GM12891 (cell line): ENCODE data around the gene LRRC26.
A peak's percentile ranks its signal among the peaks of the same experiment; 100 is the strongest.

Source experiments
- DNase-seq: peaks from one replicate; pipeline ENCODE4 v3.0.0; 2011; ENCODE audit warnings: low spot score; ENCODE audit not compliant: insufficient read length
- FAIRE-seq: peaks from 2 replicates; lab custom pipeline; 2011; peaks lifted over from hg19 to GRCh38; lab: Jason Lieb, UNC
- PAX5 ChIP-seq: IDR thresholded peaks from 2 replicates; pipeline ENCODE4 v1.6.1; 2011; ENCODE audit warnings: low read length, moderate library complexity, mild to moderate bottlenecking; ENCODE audit not compliant: insufficient read depth, severe bottlenecking
- POLR2A ChIP-seq: IDR thresholded peaks from 2 replicates; pipeline ENCODE4 v1.6.1; 2011; ENCODE audit warnings: low read depth, low read length, control low read depth
- POLR2AphosphoS5 ChIP-seq: IDR thresholded peaks from 2 replicates; pipeline ENCODE4 v1.6.1; 2011; ENCODE audit warnings: low read depth, low read length, control low read depth
- POU2F2 ChIP-seq: IDR thresholded peaks from 2 replicates; pipeline ENCODE4 v1.6.1; 2011; ENCODE audit warnings: low read depth, mild to moderate bottlenecking, control low read depth, low read length, moderate library complexity
- SPI1 ChIP-seq: IDR thresholded peaks from 2 replicates; pipeline ENCODE4 v1.6.1; 2011; ENCODE audit warnings: low read depth, low read length, control low read depth
- TAF1 ChIP-seq: IDR thresholded peaks from 2 replicates; pipeline ENCODE4 v1.6.1; 2011; ENCODE audit warnings: low read depth, low read length, control low read depth

The LRRC26 gene

GRCh38 chr9:137213160-137214060 is 43.6 kb upstream of the LRRC26 start:
- DNase-seq (no peak), FAIRE-seq (no peak)
- TF ChIP-seq PAX5 = no peak
- no peak for TF ChIP-seq POLR2AphosphoS5
- TF ChIP-seq TAF1 = no peak
- TF ChIP-seq SPI1 = no peak
- no peak for TF ChIP-seq POU2F2
- TF ChIP-seq POLR2A = no peak

DNA sequence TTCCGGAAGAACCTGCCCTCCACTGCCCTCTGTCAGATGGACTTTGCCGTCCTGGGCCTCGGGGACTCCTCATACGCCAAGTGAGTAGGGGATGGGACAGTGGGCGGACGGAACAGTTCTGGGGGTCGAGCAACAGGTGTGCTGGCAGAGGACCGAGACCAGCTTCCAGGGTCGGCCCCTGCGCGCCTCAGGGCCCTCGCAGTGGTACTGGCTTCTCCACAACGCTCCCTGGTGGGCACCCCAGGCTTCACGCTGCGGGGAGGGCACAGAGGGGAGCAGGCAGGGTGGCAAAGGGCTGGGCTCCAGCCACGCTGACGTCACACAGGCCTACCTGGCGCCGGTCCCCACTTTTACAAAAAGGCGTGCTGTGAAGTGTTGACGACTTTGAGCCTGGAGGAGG is 42.7 kb upstream of the LRRC26 start:
- FAIRE-seq (no peak), DNase-seq (no peak)
- no peak for TF ChIP-seq POU2F2
- no peak for TF ChIP-seq PAX5
- TF ChIP-seq POLR2A = no peak
- no peak for TF ChIP-seq TAF1
- no peak for TF ChIP-seq POLR2AphosphoS5
- no peak for TF ChIP-seq SPI1

GRCh38 chr9:137211532-137211931 is 41.7 kb upstream of the LRRC26 start:
- FAIRE-seq = no peak
- TF ChIP-seq PAX5 (no peak), POU2F2 (no peak), SPI1 (no peak), TAF1 (no peak), POLR2A (no peak), POLR2AphosphoS5 (no peak)
- no peak for DNase-seq

DNA sequence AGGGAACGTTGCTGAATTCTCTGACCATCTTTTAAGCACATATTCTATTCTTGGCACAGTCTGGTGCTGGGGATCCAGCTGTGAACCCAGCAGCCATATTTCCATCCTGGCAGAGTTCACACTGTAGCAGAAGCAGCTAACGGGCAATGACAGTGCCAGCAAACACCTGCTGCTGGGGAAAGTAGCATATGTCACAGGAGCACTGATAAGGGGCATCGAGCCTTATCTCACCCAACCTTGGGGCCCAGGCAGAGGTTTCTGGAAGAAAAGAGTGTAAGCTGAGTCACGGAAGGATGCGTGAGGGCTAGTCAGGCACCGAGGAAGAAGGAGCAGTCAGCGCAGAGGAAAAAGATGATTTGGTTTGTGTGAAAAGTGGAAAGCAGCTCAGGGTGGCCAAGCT is 36.8 kb upstream of the LRRC26 start:
- no peak for DNase-seq
- TF ChIP-seq SPI1 = no peak
- TF ChIP-seq PAX5 = no peak
- TF ChIP-seq POLR2AphosphoS5 = no peak
- no peak for TF ChIP-seq POU2F2
- no peak for TF ChIP-seq TAF1
- TF ChIP-seq POLR2A = no peak
- no peak for FAIRE-seq

GRCh38 chr9:137205126-137206069 is 35.5 kb upstream of the LRRC26 start, which contains the start of the genes NDOR1 and TMEM203:
NDOR1 (plus strand) TSS chr9:137205700; CDS start chr9:137205778, 78 bp downstream.
TMEM203 (minus strand) TSS chr9:137205648; CDS start chr9:137205414, 234 bp downstream.
- FAIRE-seq (peak; percentile 95), DNase-seq (peak; percentile 100)
- TF ChIP-seq TAF1 (peak; percentile 64), POLR2A (peak; percentile 84), POU2F2 (peak; percentile 74; the same call in 1 of the 2 replicates), POLR2AphosphoS5 (peak; percentile 49; the same call in 1 of the 2 replicates), SPI1 (no peak), PAX5 (peak; percentile 7)

GRCh38 chr9:137204731-137205125 is 34.9 kb upstream of the LRRC26 start:
- DNase-seq = no peak
- no peak for FAIRE-seq
- no peak for TF ChIP-seq PAX5
- no peak for TF ChIP-seq POLR2A
- no peak for TF ChIP-seq TAF1
- TF ChIP-seq POLR2AphosphoS5 = no peak
- TF ChIP-seq POU2F2 = no peak
- no peak for TF ChIP-seq SPI1

GRCh38 chr9:137202966-137203365 is 33.1 kb upstream of the LRRC26 start:
- TF ChIP-seq PAX5 (no peak), POLR2A (no peak), POU2F2 (no peak), TAF1 (no peak), POLR2AphosphoS5 (no peak), SPI1 (no peak)
- DNase-seq (no peak), FAIRE-seq (no peak)

DNA sequence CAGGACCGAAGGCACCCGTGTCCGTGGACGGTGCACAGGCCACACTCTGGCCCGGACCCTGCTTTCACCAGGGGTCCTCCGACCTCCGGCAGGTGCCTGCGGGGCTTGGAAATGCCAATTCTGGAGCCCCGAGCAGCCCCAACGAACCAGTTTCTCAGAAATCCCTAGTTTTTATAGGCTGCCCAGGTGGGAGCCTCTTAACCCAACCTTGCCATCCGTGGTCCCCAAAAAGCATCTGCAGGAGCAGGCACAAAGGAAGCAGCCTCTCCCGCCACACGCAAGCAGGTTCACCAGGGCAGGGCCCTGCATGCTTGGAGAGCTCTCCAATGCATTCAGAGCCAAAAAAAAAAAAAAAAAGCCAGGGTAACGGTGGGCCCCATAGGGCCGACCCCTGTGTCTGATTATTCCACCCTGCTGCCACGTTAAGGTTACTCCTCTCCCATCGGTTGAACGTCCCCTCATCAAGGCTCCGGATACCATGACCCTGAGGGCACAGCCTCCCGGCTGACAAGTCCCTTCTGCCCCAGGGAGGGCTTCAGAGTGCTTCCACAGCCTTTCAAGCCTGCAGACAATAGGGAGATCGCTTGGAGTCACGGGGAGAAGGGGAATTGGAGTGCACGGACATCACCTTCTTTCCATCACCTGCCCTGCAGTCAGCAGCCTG is 31.5 kb upstream of the LRRC26 start:
- no peak for TF ChIP-seq SPI1
- TF ChIP-seq POLR2AphosphoS5 = no peak
- TF ChIP-seq PAX5 = no peak
- TF ChIP-seq TAF1 = no peak
- 0 out of 2 replicates have a peak, but pooled peaks have one; percentile 9 for TF ChIP-seq POU2F2
- peak; percentile 30; the same call in 1 of the 2 replicates for TF ChIP-seq POLR2A
- no peak for DNase-seq
- no peak for FAIRE-seq
